Measurements from ENCODE around the gene TFPI.
"Not testable (repeated sequence)": the region's sequence is repeated elsewhere in the genome, so short reads cannot be mapped to it uniquely, and the experiment has no call there.

The TFPI gene

GRCh38 chr2:187513460-187514234, 40.6 kb downstream of the TFPI start:
- not testable (repeated sequence) for H3K79me2 ChIP-seq (ENCODE audit: control insufficient read depth, low read length); H3K4me1 ChIP-seq (ENCODE audit: control insufficient read depth, low read length); H3K27me3 ChIP-seq (ENCODE audit: control insufficient read depth, low read length); H3K9me3 ChIP-seq (ENCODE audit: control insufficient read depth, insufficient read depth, low read length); H4K20me1 ChIP-seq (ENCODE audit: control insufficient read depth, insufficient read depth, low read depth, low read length); H3K36me3 ChIP-seq (ENCODE audit: control insufficient read depth, low read length); H3K4me2 ChIP-seq (ENCODE audit: low read length); H3K27ac ChIP-seq (ENCODE audit: low read depth, low read length); H3K4me3 ChIP-seq (ENCODE audit: low read length); H3F3A ChIP-seq (ENCODE audit: control insufficient read depth, insufficient read depth); H3K9me2 ChIP-seq (replicated peaks; ENCODE audit: control insufficient read depth, low read length)

- TF ChIP-seq EZH2phosphoT487 (IDR thresholded peaks at IDR 0.05; ENCODE audit: borderline replicate concordance, low read length) (no peak), CTCF (IDR thresholded peaks at IDR 0.05; ENCODE audit: low read depth, low read length, poor library complexity, severe bottlenecking) (no peak)
- Histone ChIP-seq H4K20me1 (ENCODE audit: control insufficient read depth, insufficient read depth, low read depth, low read length) (no peaks in the 10 kb centered on the region), H3K4me1 (ENCODE audit: control insufficient read depth, low read length) (no peaks in the 10 kb centered on the region), H3K79me2 (ENCODE audit: control insufficient read depth, low read length) (no peaks in the 10 kb centered on the region), H3K27ac (ENCODE audit: low read depth, low read length) (no peak overlapping the region), H3K9me3 (ENCODE audit: control insufficient read depth, insufficient read depth, low read length) (no peaks in the 10 kb centered on the region), H3K4me2 (ENCODE audit: low read length) (no peak overlapping the region), H3K9me2 (replicated peaks; ENCODE audit: control insufficient read depth, low read length) (no peaks in the 10 kb centered on the region), H3K36me3 (ENCODE audit: control insufficient read depth, low read length) (no peaks in the 10 kb centered on the region), H3K4me3 (ENCODE audit: low read length) (no peak overlapping the region), H3F3A (ENCODE audit: control insufficient read depth, insufficient read depth) (no peaks in the 10 kb centered on the region), H3K27me3 (ENCODE audit: control insufficient read depth, low read length) (no peaks in the 10 kb centered on the region)
Observed at GRCh38 chr2:187511356-187512315, 42.6 kb downstream of the TFPI start.

- not testable (repeated sequence) for H3K79me2 ChIP-seq (ENCODE audit: control insufficient read depth, low read length); H3K4me3 ChIP-seq (ENCODE audit: low read length); H3K9me3 ChIP-seq (ENCODE audit: control insufficient read depth, insufficient read depth, low read length); H3F3A ChIP-seq (ENCODE audit: control insufficient read depth, insufficient read depth); H4K20me1 ChIP-seq (ENCODE audit: control insufficient read depth, insufficient read depth, low read depth, low read length); H3K9me2 ChIP-seq (replicated peaks; ENCODE audit: control insufficient read depth, low read length); H3K27ac ChIP-seq (ENCODE audit: low read depth, low read length); H3K27me3 ChIP-seq (ENCODE audit: control insufficient read depth, low read length); H3K36me3 ChIP-seq (ENCODE audit: control insufficient read depth, low read length); H3K4me2 ChIP-seq (ENCODE audit: low read length); H3K4me1 ChIP-seq (ENCODE audit: control insufficient read depth, low read length)
Observed at GRCh38 chr2:187510419-187511355, 43.5 kb downstream of the TFPI start.

GRCh38 chr2:187509667-187510417, 44.4 kb downstream of the TFPI start:
- Histone ChIP-seq H3K4me3 (ENCODE audit: low read length) (no peak overlapping the region), H3K4me1 (ENCODE audit: control insufficient read depth, low read length) (no peaks in the 10 kb centered on the region), H3F3A (ENCODE audit: control insufficient read depth, insufficient read depth) (no peaks in the 10 kb centered on the region), H4K20me1 (ENCODE audit: control insufficient read depth, insufficient read depth, low read depth, low read length) (no peaks in the 10 kb centered on the region), H3K27ac (ENCODE audit: low read depth, low read length) (no peak overlapping the region), H3K27me3 (ENCODE audit: control insufficient read depth, low read length) (no peaks in the 10 kb centered on the region), H3K9me2 (replicated peaks; ENCODE audit: control insufficient read depth, low read length) (no peaks in the 10 kb centered on the region), H3K4me2 (ENCODE audit: low read length) (no peak overlapping the region), H3K9me3 (ENCODE audit: control insufficient read depth, insufficient read depth, low read length) (no peaks in the 10 kb centered on the region), H3K36me3 (ENCODE audit: control insufficient read depth, low read length) (no peaks in the 10 kb centered on the region), H3K79me2 (ENCODE audit: control insufficient read depth, low read length) (no peaks in the 10 kb centered on the region)
- TF ChIP-seq CTCF (IDR thresholded peaks at IDR 0.05; ENCODE audit: low read depth, low read length, poor library complexity, severe bottlenecking), result no peak
- TF ChIP-seq EZH2phosphoT487 (IDR thresholded peaks at IDR 0.05; ENCODE audit: borderline replicate concordance, low read length), result no peak
